Measurements from ENCODE around the gene NMRK1. TPM values are rescaled to one million over a fixed set of nuclear protein-coding genes. Genes with fewer than 3 reads are reported as not detected.

Gene NMRK1
- polyA plus RNA-seq, 1 of the 3 experiments (the other 2 are of a cell fraction): 8.4 TPM

- Histone ChIP-seq H2AFZ (ENCODE audit: low read depth) (peak overlapping the region; percentile 99), H3K4me3 (ENCODE audit: low read depth in 2 of 2, low read length in 1 of 2) (peak overlapping the region; percentile 60 to 98), H3K27me3 (ENCODE audit: insufficient read depth) (no peaks in the 10 kb centered on the region), H3F3A (replicated peaks; ENCODE audit: insufficient read depth) (peaks cover 11% of the 10 kb centered on the region), H3K4me2 (peak overlapping the region; percentile 92), H3K27ac (ENCODE audit: low read depth in 2 of 2, low read length in 1 of 2) (peak overlapping the region in 1 of 2 experiments; percentile 45; a peak in 1 of 4 replicates), H3K36me3 (replicated peaks in 1 of 2; ENCODE audit: control insufficient read depth in 1 of 2, insufficient read depth in 2 of 2, low read length in 1 of 2) (no peaks in the 10 kb centered on the region), H4K20me1 (ENCODE audit: insufficient read depth) (peaks cover 4% of the 10 kb centered on the region; the same call in 1 of the 2 replicates), H3K9me3 (no peaks in the 10 kb centered on the region), H3K79me2 (ENCODE audit: insufficient read depth) (peaks cover 32% of the 10 kb centered on the region), H3K9me2 (no peaks in the 10 kb centered on the region), H3K9ac (peak overlapping the region; percentile 67), H3K4me1 (ENCODE audit: control insufficient read depth in 1 of 2, insufficient read depth in 2 of 2, low read depth in 1 of 2, low read length in 1 of 2) (peaks cover 4 to 6% of the 10 kb centered on the region in 2 experiments; a peak in 2 of 4 replicates)
- no peak for DNase-seq
- POLR2A ChIA-PET: no interaction called here
- WGBS (ENCODE audit: low lambda C conversion rate): 21% methylated on average over 20 of the region's 20 CpGs
- CTCF ChIA-PET: interaction anchor here (0.8 to 2.1 kb wide), 6 partner anchors 9 to 344 kb away, joined by 3 to 9 read pairs (median 4); no protein-coding TSS in a partner anchor
- TF ChIP-seq IRF3 (IDR thresholded peaks at IDR 0.05; ENCODE audit: low read depth, low read length): no peak
- peak; percentile 23 for TF ChIP-seq CTCF (IDR thresholded peaks at IDR 0.05)
These were observed 599 bp downstream of the NMRK1 start for GRCh38 chr9:75087289-75087823.

- H3K4me3 ChIP-seq (ENCODE audit: low read depth in 2 of 2, low read length in 1 of 2): peak overlapping the region; percentile 60 to 98; a peak in 3 of 4 replicates
- H3K4me1 ChIP-seq (ENCODE audit: control insufficient read depth in 1 of 2, insufficient read depth in 2 of 2, low read depth in 1 of 2, low read length in 1 of 2): peaks cover 4 to 6% of the 10 kb centered on the region in 2 experiments; a peak in 2 of 4 replicates
- no peak overlapping the region for H3K27ac ChIP-seq (ENCODE audit: low read depth in 2 of 2, low read length in 1 of 2)
- H2AFZ ChIP-seq (ENCODE audit: low read depth): peak overlapping the region; percentile 99; the same call in 1 of the 2 replicates
- ChIA-PET POLR2A (no interaction called here), CTCF (interaction anchor here (1.1 to 5.1 kb wide), 4 partner anchors 9 to 313 kb away, joined by 5 to 27 read pairs (median 8); partner anchors contain the start of gene C9orf40)
- H3K79me2 ChIP-seq (ENCODE audit: insufficient read depth): peaks cover 26% of the 10 kb centered on the region
- WGBS (ENCODE audit: low lambda C conversion rate): 58% methylated on average over 16 of the region's 16 CpGs
- H3K9me2 ChIP-seq: no peaks in the 10 kb centered on the region
- peaks cover 6% of the 10 kb centered on the region for H3F3A ChIP-seq (replicated peaks; ENCODE audit: insufficient read depth)
- H3K9me3 ChIP-seq: no peaks in the 10 kb centered on the region
- H3K4me2 ChIP-seq: peak overlapping the region; percentile 92
- peak overlapping the region; percentile 67; the same call in 1 of the 2 replicates for H3K9ac ChIP-seq
- H3K27me3 ChIP-seq (ENCODE audit: insufficient read depth): no peaks in the 10 kb centered on the region
- H4K20me1 ChIP-seq (ENCODE audit: insufficient read depth): peaks cover 4% of the 10 kb centered on the region; the same call in 1 of the 2 replicates
- H3K36me3 ChIP-seq (replicated peaks in 1 of 2; ENCODE audit: control insufficient read depth in 1 of 2, insufficient read depth in 2 of 2, low read length in 1 of 2): no peaks in the 10 kb centered on the region
- no peak for DNase-seq
- TF ChIP-seq RFX5 (IDR thresholded peaks at IDR 0.05; ENCODE audit: low read length): no peak
- TF ChIP-seq SMC3 (IDR thresholded peaks at IDR 0.05; ENCODE audit: low read depth, low read length): no peak
- TF ChIP-seq JUND (IDR thresholded peaks at IDR 0.05): no peak
- TF ChIP-seq PBX3 (IDR thresholded peaks at IDR 0.05): no peak
- TF ChIP-seq CTCF (IDR thresholded peaks at IDR 0.05): no peak
- no peak for TF ChIP-seq NRF1 (IDR thresholded peaks at IDR 0.05; ENCODE audit: low read depth, low read length)
- TF ChIP-seq MAX (IDR thresholded peaks at IDR 0.05; ENCODE audit: low read depth): no peak
- no peak for TF ChIP-seq RCOR1 (IDR thresholded peaks at IDR 0.05; ENCODE audit: low read length)
- TF ChIP-seq MXI1 (IDR thresholded peaks at IDR 0.05; ENCODE audit: low read depth, low read length): no peak
- TF ChIP-seq IRF3 (IDR thresholded peaks at IDR 0.05; ENCODE audit: low read depth, low read length): no peak
- TF ChIP-seq EP300 (IDR thresholded peaks at IDR 0.05; ENCODE audit: borderline replicate concordance in 1 of 2, low read depth in 1 of 2, low read length in 1 of 2): no peak
- no peak for TF ChIP-seq NFIC (IDR thresholded peaks at IDR 0.05; ENCODE audit: borderline replicate concordance)
- no peak for TF ChIP-seq RXRA (IDR thresholded peaks at IDR 0.05; ENCODE audit: borderline replicate concordance, low read depth)
These were observed 1.2 kb downstream of the NMRK1 start for GRCh38 chr9:75086541-75087288.
